Loucy (cell line): ENCODE data around the gene BASP1.

ENCODE experiments used
- H2AFZ ChIP-seq: fragments of 200-600 bp; sonication (generic); 2 replicates; pipeline ENCODE4 v1.6.0; 2016; ENCODE audit warnings: antibody characterized with exemption, mild to moderate bottlenecking, low read length, moderate library complexity
- H3F3A ChIP-seq: fragments of 200-600 bp; 2 replicates; pipeline ENCODE4 v1.6.0; 2016; ENCODE audit warnings: antibody characterized with exemption, low read depth, mild to moderate bottlenecking
- H3K27me3 ChIP-seq: fragments of 200-600 bp; sonication (generic); 2 replicates; pipeline ENCODE4 v1.6.1; 2014; ENCODE audit warnings: low read length, mild to moderate bottlenecking; ENCODE audit not compliant: insufficient read depth, poor library complexity, severe bottlenecking
- H3K36me3 ChIP-seq: fragments of 200-600 bp; sonication (generic); 2 replicates; pipeline ENCODE4 v1.6.1; 2016; ENCODE audit warnings: low read length; ENCODE audit not compliant: insufficient read depth
- H3K4me1 ChIP-seq: fragments of 200-600 bp; sonication (generic); 2 replicates; pipeline ENCODE4 v1.5.1; 2014; ENCODE audit warnings: low read length, mild to moderate bottlenecking; ENCODE audit not compliant: insufficient read depth, poor library complexity, severe bottlenecking
- H3K4me2 ChIP-seq: fragments of 200-600 bp; sonication (generic); 2 replicates; pipeline ENCODE4 v1.6.0; 2014; ENCODE audit warnings: antibody characterized with exemption, low read length, low read depth, mild to moderate bottlenecking; ENCODE audit not compliant: poor library complexity, severe bottlenecking
- H3K4me3 ChIP-seq: fragments of 200-600 bp; sonication (generic); 2 replicates; pipeline ENCODE4 v1.5.1; 2014; ENCODE audit warnings: low read length, mild to moderate bottlenecking, mixed read lengths; ENCODE audit not compliant: poor library complexity, severe bottlenecking
- H3K79me2 ChIP-seq: fragments of 200-600 bp; sonication (generic); 2 replicates; pipeline ENCODE4 v1.6.1; 2014; ENCODE audit warnings: low read length; ENCODE audit not compliant: insufficient read depth
- H3K9ac ChIP-seq: fragments of 200-600 bp; sonication (generic); 2 replicates; pipeline ENCODE4 v1.6.0; 2014; ENCODE audit warnings: mild to moderate bottlenecking, low read depth, low read length, moderate library complexity; ENCODE audit not compliant: poor library complexity, severe bottlenecking
- H3K9me2 ChIP-seq: fragments of 200-600 bp; sonication (generic); replicated peaks from 2 replicates; pipeline ENCODE4 v1.6.1; 2016; ENCODE audit warnings: low read depth, low read length, mixed read lengths
- H3K9me3 ChIP-seq: fragments of 200-600 bp; sonication (generic); 2 replicates; pipeline ENCODE4 v1.6.1; 2014; ENCODE audit warnings: mild to moderate bottlenecking, antibody characterized with exemption, low read length, low read depth; ENCODE audit not compliant: insufficient read depth
- H4K20me1 ChIP-seq: fragments of 200-600 bp; sonication (generic); 2 replicates; pipeline ENCODE4 v1.6.0; 2014; ENCODE audit warnings: antibody characterized with exemption, low read length, mild to moderate bottlenecking; ENCODE audit not compliant: insufficient read depth, poor library complexity, severe bottlenecking
- CTCF ChIP-seq: fragments of 200-600 bp; sonication (generic); conservative IDR thresholded peaks from 2 replicates; pipeline ENCODE4 v1.5.1; 2014; ENCODE audit warnings: mild to moderate bottlenecking, antibody characterized with exemption, low read length
- EZH2phosphoT487 ChIP-seq: fragments of 200-600 bp; IDR thresholded peaks from 2 replicates; pipeline ENCODE4 v1.6.1; 2018; ENCODE audit warnings: antibody characterized with exemption, mild to moderate bottlenecking, moderate library complexity, borderline replicate concordance

Gene BASP1

GRCh38 chr5:17215361-17215760 is 2.1 kb upstream of the BASP1 start:
- no peak overlapping the region for H3K4me2 ChIP-seq
- no peaks in the 10 kb centered on the region for H3K27me3 ChIP-seq
- H3K9me3 ChIP-seq: no peaks in the 10 kb centered on the region
- H3K4me1 ChIP-seq: no peaks in the 10 kb centered on the region
- H3K9ac ChIP-seq: no peak overlapping the region
- no peaks in the 10 kb centered on the region for H3K9me2 ChIP-seq
- no peaks in the 10 kb centered on the region for H4K20me1 ChIP-seq
- H3F3A ChIP-seq: no peaks in the 10 kb centered on the region
- no peaks in the 10 kb centered on the region for H3K36me3 ChIP-seq
- TF ChIP-seq CTCF: no peak
- no peak for TF ChIP-seq EZH2phosphoT487
- no peak overlapping the region for H2AFZ ChIP-seq
- H3K79me2 ChIP-seq: no peaks in the 10 kb centered on the region
- no peak overlapping the region for H3K4me3 ChIP-seq

GRCh38 chr5:17216176-17216973 is 1.1 kb upstream of the BASP1 start:
- no peaks in the 10 kb centered on the region for H3K79me2 ChIP-seq

DNA sequence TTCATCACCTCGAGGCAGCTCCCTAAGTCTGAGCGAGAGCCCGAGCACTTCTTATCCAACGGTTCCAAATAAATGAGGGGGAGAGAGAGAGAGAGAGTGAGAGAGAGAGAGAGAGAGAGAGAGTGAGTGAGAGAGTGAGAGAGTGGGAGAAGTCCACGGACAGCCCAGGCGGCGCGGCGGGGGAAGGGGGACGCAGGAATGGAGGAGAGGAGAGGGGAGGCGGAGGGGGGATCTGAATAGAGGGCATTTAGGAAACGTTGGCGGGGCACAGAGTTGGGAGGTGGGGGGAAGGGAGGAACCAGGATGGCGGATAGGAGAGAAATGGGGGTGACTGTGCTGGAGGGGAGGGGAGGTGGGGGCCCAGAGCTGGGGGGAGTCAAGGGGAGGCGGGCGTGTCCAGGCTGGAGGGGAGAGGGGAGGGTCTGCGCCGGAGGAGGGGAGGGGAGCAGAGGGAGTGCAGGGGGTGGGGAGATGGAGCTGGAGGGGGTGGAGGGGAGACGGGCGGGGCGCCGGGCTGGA is 398 bp upstream of the BASP1 start:
- H2AFZ ChIP-seq: no peak overlapping the region
- H4K20me1 ChIP-seq: no peaks in the 10 kb centered on the region
- no peaks in the 10 kb centered on the region for H3F3A ChIP-seq
- H3K9me2 ChIP-seq: no peaks in the 10 kb centered on the region
- H3K79me2 ChIP-seq: no peaks in the 10 kb centered on the region
- H3K4me1 ChIP-seq: no peaks in the 10 kb centered on the region
- H3K4me2 ChIP-seq: no peak overlapping the region
- no peak overlapping the region for H3K9ac ChIP-seq
- H3K4me3 ChIP-seq: no peak overlapping the region
- no peak for TF ChIP-seq CTCF
- no peak for TF ChIP-seq EZH2phosphoT487
- H3K36me3 ChIP-seq: no peaks in the 10 kb centered on the region
- no peaks in the 10 kb centered on the region for H3K27me3 ChIP-seq
- no peaks in the 10 kb centered on the region for H3K9me3 ChIP-seq

More at GRCh38 chr5:17216176-17216973, 1.1 kb upstream of the BASP1 start:
- no peak overlapping the region for H3K4me2 ChIP-seq
- H2AFZ ChIP-seq: no peak overlapping the region
- H3K4me3 ChIP-seq: no peak overlapping the region
- H3K27me3 ChIP-seq: no peaks in the 10 kb centered on the region
- H3K36me3 ChIP-seq: no peaks in the 10 kb centered on the region
- H3F3A ChIP-seq: no peaks in the 10 kb centered on the region
- H3K9me3 ChIP-seq: no peaks in the 10 kb centered on the region
- peak; percentile 30; the same call in 1 of the 2 replicates for TF ChIP-seq CTCF
- TF ChIP-seq EZH2phosphoT487: no peak
- no peak overlapping the region for H3K9ac ChIP-seq
- no peaks in the 10 kb centered on the region for H3K4me1 ChIP-seq
- H3K9me2 ChIP-seq: no peaks in the 10 kb centered on the region
- no peaks in the 10 kb centered on the region for H4K20me1 ChIP-seq
